SU-DHL-6 (cell line): ENCODE data around the gene GRIK4.

Experiments used
- H2AFZ ChIP-seq: fragments of 200-600 bp; sonication (generic); 2 replicates; pipeline ENCODE4 v1.6.1; 2014; ENCODE audit warnings: low read depth, mild to moderate bottlenecking, moderate library complexity, mixed read lengths, antibody characterized with exemption, low read length; ENCODE audit not compliant: severe bottlenecking
- H3F3A ChIP-seq: fragments of 200-600 bp; shearing (Covaris generic); 2 replicates; pipeline ENCODE4 v1.6.0; 2016; ENCODE audit warnings: antibody characterized with exemption, mild to moderate bottlenecking; ENCODE audit not compliant: insufficient read depth
- H3K27ac ChIP-seq: fragments of 200-600 bp; sonication (generic); 2 replicates; pipeline ENCODE4 v1.5.1; 2016; ENCODE audit warnings: low read depth, mild to moderate bottlenecking, low read length, moderate library complexity, mixed read lengths
- H3K27me3 ChIP-seq: fragments of 200-600 bp; sonication (generic), shearing (Covaris generic); 2 replicates; pipeline ENCODE4 v1.6.0; 2014; ENCODE audit warnings: mild to moderate bottlenecking, low read length
- H3K36me3 ChIP-seq: fragments of 200-600 bp; sonication (generic); 2 replicates; pipeline ENCODE4 v1.6.1; 2014; ENCODE audit warnings: mild to moderate bottlenecking, low read length, mixed read lengths
- H3K4me2 ChIP-seq: fragments of 300-600, 200-600 bp; shearing (Covaris generic), sonication (generic); 2 replicates; pipeline ENCODE4 v1.6.0; 2014; ENCODE audit warnings: low read length, low read depth, mild to moderate bottlenecking; ENCODE audit not compliant: poor library complexity, severe bottlenecking
- H3K4me3 ChIP-seq: fragments of 200-600 bp; sonication (generic); 2 replicates; pipeline ENCODE4 v1.5.1; 2014; ENCODE audit warnings: antibody characterized with exemption, low read length, mild to moderate bottlenecking, mixed read lengths; ENCODE audit not compliant: insufficient read depth, poor library complexity, severe bottlenecking
- H3K79me2 ChIP-seq: fragments of 200-600 bp; sonication (generic); 2 replicates; pipeline ENCODE4 v1.6.1; 2014; ENCODE audit warnings: mild to moderate bottlenecking, low read length, moderate library complexity; ENCODE audit not compliant: insufficient read depth
- H3K9ac ChIP-seq: fragments of 200-600 bp; sonication (generic); 2 replicates; pipeline ENCODE4 v1.7.0; 2014; ENCODE audit warnings: mild to moderate bottlenecking, low read length
- H3K9me2 ChIP-seq: fragments of 200-600 bp; sonication (generic); replicated peaks from 2 replicates; pipeline ENCODE4 v1.6.1; 2014; ENCODE audit warnings: low read length; ENCODE audit not compliant: insufficient read depth
- H3K9me3 ChIP-seq: fragments of 200-600 bp; sonication (generic); 2 replicates; pipeline ENCODE4 v1.6.1; 2014; ENCODE audit warnings: low read length, mixed read lengths; ENCODE audit not compliant: insufficient read depth
- H4K20me1 ChIP-seq: fragments of 200-600 bp; sonication (generic); 2 replicates; pipeline ENCODE4 v1.6.1; 2014; ENCODE audit warnings: low read depth, mild to moderate bottlenecking, antibody characterized with exemption, low read length, moderate library complexity, mixed read lengths
- CTCF ChIP-seq: fragments of 200-600 bp; sonication (generic); IDR thresholded peaks from one replicate; pipeline ENCODE4 v1.5.1; 2017; ENCODE audit warnings: antibody characterized with exemption, mild to moderate bottlenecking, low read length, moderate library complexity; ENCODE audit not compliant: insufficient read depth, poor library complexity, severe bottlenecking
- EZH2phosphoT487 ChIP-seq: fragments of 200-600 bp; sonication (generic), shearing (Covaris generic); conservative IDR thresholded peaks from 2 replicates; pipeline ENCODE4 v1.6.1; 2018; ENCODE audit warnings: mild to moderate bottlenecking, antibody characterized with exemption, low read length, moderate library complexity, mixed read lengths

GRIK4 gene

DNA sequence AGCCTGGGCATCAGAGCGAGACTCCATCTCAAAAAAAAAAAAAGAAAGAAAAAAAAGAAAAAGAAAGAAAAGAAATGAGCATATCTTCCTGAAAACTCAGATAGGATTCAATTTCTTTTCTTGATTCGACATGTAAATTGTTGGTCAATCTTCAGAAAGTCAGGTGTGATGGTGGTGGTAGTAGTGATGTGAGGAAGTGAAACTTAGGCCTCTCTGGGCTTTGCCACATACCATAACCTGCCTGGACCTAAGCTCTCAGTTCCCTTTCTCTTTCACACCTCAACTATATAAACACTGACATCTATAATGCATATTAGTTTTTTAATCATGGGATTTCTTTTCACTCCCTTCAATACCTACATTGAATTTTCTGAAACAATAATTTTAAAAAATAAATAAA lies 414.4 kb downstream of the GRIK4 start:
- H3K79me2 ChIP-seq = no peaks in the 10 kb centered on the region
- no peak overlapping the region for H3K27ac ChIP-seq
- no peaks in the 10 kb centered on the region for H3K36me3 ChIP-seq
- no peaks in the 10 kb centered on the region for H4K20me1 ChIP-seq
- H2AFZ ChIP-seq = no peak overlapping the region
- no peaks in the 10 kb centered on the region for H3K9me2 ChIP-seq
- H3K9me3 ChIP-seq = no peaks in the 10 kb centered on the region
- H3F3A ChIP-seq = no peaks in the 10 kb centered on the region
- TF ChIP-seq EZH2phosphoT487 (no peak), CTCF (no peak)
- H3K4me2 ChIP-seq = no peak overlapping the region
- H3K27me3 ChIP-seq = no peaks in the 10 kb centered on the region
- no peak overlapping the region for H3K9ac ChIP-seq
- H3K4me3 ChIP-seq = no peak overlapping the region

DNA sequence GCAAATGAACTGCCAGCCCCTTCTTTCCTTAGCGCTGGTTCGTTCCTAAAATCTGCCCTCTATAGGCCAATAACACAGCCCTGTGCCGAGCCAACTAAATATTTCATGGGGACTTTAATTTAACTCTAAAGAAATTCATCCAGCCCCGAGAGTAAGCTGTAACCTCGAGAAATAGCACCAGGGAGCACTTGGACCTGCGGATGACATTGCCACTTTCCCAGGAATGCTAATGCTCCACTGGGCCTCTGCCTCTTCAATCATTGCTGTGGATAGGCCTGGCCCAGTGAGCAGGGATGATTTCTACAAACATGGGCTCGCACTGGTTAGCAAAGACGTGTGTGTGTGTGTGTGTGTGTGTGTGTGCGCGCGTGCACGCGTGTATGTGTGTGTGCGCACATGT lies 417.1 kb downstream of the GRIK4 start:
- Histone ChIP-seq H3K9ac (no peak overlapping the region), H3K36me3 (no peaks in the 10 kb centered on the region), H3K9me3 (no peaks in the 10 kb centered on the region), H3F3A (no peaks in the 10 kb centered on the region), H2AFZ (no peak overlapping the region), H3K9me2 (no peaks in the 10 kb centered on the region), H3K79me2 (no peaks in the 10 kb centered on the region), H3K27ac (no peak overlapping the region), H3K27me3 (no peaks in the 10 kb centered on the region), H3K4me2 (no peak overlapping the region), H3K4me3 (no peak overlapping the region), H4K20me1 (no peaks in the 10 kb centered on the region)
- TF ChIP-seq CTCF (no peak), EZH2phosphoT487 (no peak)

GRCh38 chr11:120929090-120929489 lies 417.5 kb downstream of the GRIK4 start:
- no peak for TF ChIP-seq EZH2phosphoT487
- TF ChIP-seq CTCF = no peak
- Histone ChIP-seq H3K9me3 (no peaks in the 10 kb centered on the region), H3F3A (no peaks in the 10 kb centered on the region), H3K27ac (no peak overlapping the region), H3K36me3 (no peaks in the 10 kb centered on the region), H3K9me2 (no peaks in the 10 kb centered on the region), H3K9ac (no peak overlapping the region), H3K79me2 (no peaks in the 10 kb centered on the region), H3K4me2 (no peak overlapping the region), H4K20me1 (no peaks in the 10 kb centered on the region), H3K4me3 (no peak overlapping the region), H3K27me3 (no peaks in the 10 kb centered on the region), H2AFZ (no peak overlapping the region)

- Histone ChIP-seq H3K9ac (no peak overlapping the region), H3K27me3 (no peaks in the 10 kb centered on the region), H3K27ac (no peak overlapping the region), H3K9me2 (no peaks in the 10 kb centered on the region), H3F3A (no peaks in the 10 kb centered on the region), H3K4me3 (no peak overlapping the region), H2AFZ (no peak overlapping the region), H3K79me2 (no peaks in the 10 kb centered on the region), H4K20me1 (no peaks in the 10 kb centered on the region), H3K4me2 (no peak overlapping the region), H3K9me3 (no peaks in the 10 kb centered on the region), H3K36me3 (no peaks in the 10 kb centered on the region)
- no peak for TF ChIP-seq EZH2phosphoT487
- TF ChIP-seq CTCF = peak; percentile 73
Measured at GRCh38 chr11:120929664-120930154, 418.2 kb downstream of the GRIK4 start.
